DLD1 (cell line): ENCODE measurements around the gene IGSF22.
"Not testable (repeated sequence)": the region's sequence is repeated elsewhere in the genome, so short reads cannot be mapped to it uniquely, and the experiment has no call there.

Experiments used
- in situ Hi-C: cut with HindIII; loops from 2 replicates; pipeline ENCODE4 v1.10.0; 2017; ENCODE audit warnings: low sequenced_read_pairs

The IGSF22 gene

GRCh38 chr11:18692941-18693760 is 32.8 kb downstream of the IGSF22 start:
- in situ Hi-C loops = no loop called here

- in situ Hi-C loops = not testable (repeated sequence)
Measured at GRCh38 chr11:18691467-18692140, 34.4 kb downstream of the IGSF22 start.

- in situ Hi-C loops = no loop called here
Measured at GRCh38 chr11:18684267-18684666, 41.7 kb downstream of the IGSF22 start.

- in situ Hi-C loops = no loop called here
Measured at GRCh38 chr11:18682466-18682865, 43.5 kb downstream of the IGSF22 start.

GRCh38 chr11:18681949-18682348 is 44.0 kb downstream of the IGSF22 start:
- in situ Hi-C loops = not testable (repeated sequence)

- in situ Hi-C loops = no loop called here
Measured at GRCh38 chr11:18677560-18677959, 48.4 kb downstream of the IGSF22 start.

- in situ Hi-C loops = no loop called here
Measured at GRCh38 chr11:18676803-18677202, 49.2 kb downstream of the IGSF22 start.

- in situ Hi-C loops = not testable (repeated sequence)
Measured at GRCh38 chr11:18672209-18672608, 53.8 kb downstream of the IGSF22 start.

- in situ Hi-C loops = no loop called here
Measured at GRCh38 chr11:18671246-18671645, 54.7 kb downstream of the IGSF22 start.

- in situ Hi-C loops = no loop called here
Measured at GRCh38 chr11:18669711-18670110, 56.3 kb downstream of the IGSF22 start.

- in situ Hi-C loops = no loop called here
Measured at GRCh38 chr11:18669219-18669596, 56.8 kb downstream of the IGSF22 start.

- in situ Hi-C loops = no loop called here
Measured at GRCh38 chr11:18668131-18668530, 57.9 kb downstream of the IGSF22 start.

- in situ Hi-C loops = not testable (repeated sequence)
Measured at GRCh38 chr11:18665353-18665872, 60.6 kb downstream of the IGSF22 start.

- in situ Hi-C loops = no loop called here
Measured at GRCh38 chr11:18657673-18658072, 68.3 kb downstream of the IGSF22 start.
